Right atrium auricular region (tissue), 2 donors: Measurements from ENCODE around the gene CCNE1. TPM values are rescaled to one million over a fixed set of nuclear protein-coding genes. Genes with fewer than 3 reads are reported as not detected.

Source experiments
- DNase-seq: peaks from one replicate; pipeline ENCODE4 v3.0.0-alpha.2; 2019; ENCODE audit warnings: low spot score
- H3K27ac ChIP-seq, 2 donors: fragments of 200-600 bp; sonication (generic); 1 replicate in 1 of 2; 2 replicates in 1 of 2; pipeline ENCODE4 v1.5.1; 2016 to 2019
- H3K27me3 ChIP-seq, 2 donors: fragments of 200-600 bp; sonication (generic); one replicate each; pipeline versions ENCODE4 v1.5.1 to v1.6.0; 2017 to 2019
- H3K36me3 ChIP-seq: fragments of 200-600 bp; sonication (generic); one replicate; pipeline ENCODE4 v1.5.1; 2016
- H3K4me1 ChIP-seq, 2 donors: fragments of 200-600 bp; sonication (generic); one replicate each; pipeline versions ENCODE4 v1.5.1 to v1.6.0; 2017 to 2019
- H3K4me3 ChIP-seq, 2 donors: fragments of 200-600 bp; sonication (generic); 1 replicate in 1 of 2; 2 replicates in 1 of 2; pipeline ENCODE4 v1.5.1; 2017 to 2019; ENCODE audit warnings: mild to moderate bottlenecking in 1 of 2, moderate library complexity in 1 of 2
- H3K9me3 ChIP-seq, 2 donors: fragments of 200-600 bp; sonication (generic); one replicate each; pipeline ENCODE4 v1.5.1; 2019
- CTCF ChIP-seq, 2 donors: fragments of 200-600 bp; sonication (generic); IDR thresholded peaks; one replicate each; pipeline ENCODE4 v1.5.1; 2019; ENCODE audit warnings: antibody characterized with exemption in 2 of 2
- total RNA-seq, 2 donors: library from RNA; depleted of rRNA; stranded (reverse); fragments of >200 nt; gene quantifications; one replicate each; pipeline ENCODE4 v1.1.0, GENCODE V29; 2016

CCNE1 gene
- total RNA-seq, 2 donors from 2014 or later = 4.4 to 5.5 TPM

- no peak for DNase-seq
- H3K36me3 ChIP-seq = no peaks in the 10 kb centered on the region
- H3K27ac ChIP-seq = no peak overlapping the region
- peak; percentile 84 to 96 for TF ChIP-seq CTCF (IDR thresholded peaks at IDR 0.05)
- peak overlapping the region; percentile 28 to 54 for H3K4me3 ChIP-seq
- peaks cover 0 to 3% of the 10 kb centered on the region in 2 donors for H3K9me3 ChIP-seq
- peaks cover 0 to 6% of the 10 kb centered on the region in 2 donors for H3K27me3 ChIP-seq
- H3K4me1 ChIP-seq = peaks cover 0 to 23% of the 10 kb centered on the region in 2 donors
These were observed 61.4 kb downstream of the CCNE1 start for GRCh38 chr19:29873024-29873800.

Other genes with a start within 250 kb of the CCNE1 start
- 10 to 100 TPM; 36.3 to 40.8 TPM for gene POP4, start 205.7 kb upstream of the CCNE1 start, total RNA-seq
- 10 to 100 TPM; 32.4 to 86.3 TPM for gene PLEKHF1, start 146.5 kb upstream of the CCNE1 start, total RNA-seq
- 10 to 100 TPM; 47.9 to 61.4 TPM for gene C19orf12, start 96.7 kb upstream of the CCNE1 start, total RNA-seq
- gene URI1, start 130.2 kb downstream of the CCNE1 start, total RNA-seq = 10 to 100 TPM; 29.3 to 34.7 TPM